ENCODE data around the gene MSANTD3.
A peak's percentile ranks its signal among the peaks of the same experiment; 100 is the strongest.
"Not testable (repeated sequence)": the region's sequence is repeated elsewhere in the genome, so short reads cannot be mapped to it uniquely, and the experiment has no call there.

Gene MSANTD3

GRCh38 chr9:100411472-100412283 lies 15.3 kb upstream of the MSANTD3 start:
- Histone ChIP-seq H3K27me3 (ENCODE audit: control insufficient read depth, insufficient read depth, low read length) (no peaks in the 10 kb centered on the region), H3K9ac (ENCODE audit: low read length) (peak overlapping the region; percentile 23), H3K36me3 (ENCODE audit: control insufficient read depth, insufficient read depth, low read length) (no peaks in the 10 kb centered on the region), H3K4me1 (ENCODE audit: control insufficient read depth, insufficient read depth, low read length) (no peaks in the 10 kb centered on the region), H3K4me3 (ENCODE audit: low read length) (peak overlapping the region; percentile 56), H3K9me3 (ENCODE audit: control insufficient read depth, low read length) (no peaks in the 10 kb centered on the region)

- Histone ChIP-seq H3K4me3 (ENCODE audit: low read length) (no peak overlapping the region), H3K36me3 (ENCODE audit: control insufficient read depth, insufficient read depth, low read length) (no peaks in the 10 kb centered on the region), H3K4me1 (ENCODE audit: control insufficient read depth, insufficient read depth, low read length) (no peaks in the 10 kb centered on the region), H3K9me3 (ENCODE audit: control insufficient read depth, low read length) (no peaks in the 10 kb centered on the region), H3K9ac (ENCODE audit: low read length) (no peak overlapping the region), H3K27me3 (ENCODE audit: control insufficient read depth, insufficient read depth, low read length) (peaks cover 4% of the 10 kb centered on the region)
These were observed 13.0 kb upstream of the MSANTD3 start for GRCh38 chr9:100413839-100414420.

- no peaks in the 10 kb centered on the region for H3K36me3 ChIP-seq (ENCODE audit: control insufficient read depth, insufficient read depth, low read length)
- no peaks in the 10 kb centered on the region for H3K9me3 ChIP-seq (ENCODE audit: control insufficient read depth, low read length)
- H3K9ac ChIP-seq (ENCODE audit: low read length): no peak overlapping the region
- no peak overlapping the region for H3K4me3 ChIP-seq (ENCODE audit: low read length)
- no peaks in the 10 kb centered on the region for H3K4me1 ChIP-seq (ENCODE audit: control insufficient read depth, insufficient read depth, low read length)
- peaks cover 8% of the 10 kb centered on the region for H3K27me3 ChIP-seq (ENCODE audit: control insufficient read depth, insufficient read depth, low read length)
These were observed 9.1 kb upstream of the MSANTD3 start for GRCh38 chr9:100417815-100418214.

- Histone ChIP-seq H3K4me3 (ENCODE audit: low read length) (no peak overlapping the region), H3K9me3 (ENCODE audit: control insufficient read depth, low read length) (no peaks in the 10 kb centered on the region), H3K9ac (ENCODE audit: low read length) (no peak overlapping the region), H3K4me1 (ENCODE audit: control insufficient read depth, insufficient read depth, low read length) (no peaks in the 10 kb centered on the region), H3K36me3 (ENCODE audit: control insufficient read depth, insufficient read depth, low read length) (no peaks in the 10 kb centered on the region), H3K27me3 (ENCODE audit: control insufficient read depth, insufficient read depth, low read length) (peaks cover 8% of the 10 kb centered on the region)
These were observed 7.8 kb upstream of the MSANTD3 start for GRCh38 chr9:100419166-100419565.

GRCh38 chr9:100421116-100421515 lies 5.8 kb upstream of the MSANTD3 start:
- H3K9ac ChIP-seq (ENCODE audit: low read length); H3K9me3 ChIP-seq (ENCODE audit: control insufficient read depth, low read length); H3K4me3 ChIP-seq (ENCODE audit: low read length); H3K4me1 ChIP-seq (ENCODE audit: control insufficient read depth, insufficient read depth, low read length); H3K27me3 ChIP-seq (ENCODE audit: control insufficient read depth, insufficient read depth, low read length); H3K36me3 ChIP-seq (ENCODE audit: control insufficient read depth, insufficient read depth, low read length): not testable (repeated sequence)

GRCh38 chr9:100425758-100426157 lies 1.2 kb upstream of the MSANTD3 start:
- H3K27me3 ChIP-seq (ENCODE audit: control insufficient read depth, insufficient read depth, low read length): no peaks in the 10 kb centered on the region
- H3K9ac ChIP-seq (ENCODE audit: low read length): no peak overlapping the region
- H3K9me3 ChIP-seq (ENCODE audit: control insufficient read depth, low read length): no peaks in the 10 kb centered on the region
- no peak overlapping the region for H3K4me3 ChIP-seq (ENCODE audit: low read length)
- peaks cover 20% of the 10 kb centered on the region for H3K4me1 ChIP-seq (ENCODE audit: control insufficient read depth, insufficient read depth, low read length)
- H3K36me3 ChIP-seq (ENCODE audit: control insufficient read depth, insufficient read depth, low read length): no peaks in the 10 kb centered on the region

GRCh38 chr9:100426189-100426529 lies 784 bp upstream of the MSANTD3 start:
- peaks cover 20% of the 10 kb centered on the region for H3K4me1 ChIP-seq (ENCODE audit: control insufficient read depth, insufficient read depth, low read length)
- no peaks in the 10 kb centered on the region for H3K36me3 ChIP-seq (ENCODE audit: control insufficient read depth, insufficient read depth, low read length)
- no peaks in the 10 kb centered on the region for H3K27me3 ChIP-seq (ENCODE audit: control insufficient read depth, insufficient read depth, low read length)
- H3K9me3 ChIP-seq (ENCODE audit: control insufficient read depth, low read length): no peaks in the 10 kb centered on the region
- peak overlapping the region; percentile 84 for H3K9ac ChIP-seq (ENCODE audit: low read length)
- H3K4me3 ChIP-seq (ENCODE audit: low read length): no peak overlapping the region

- H3K4me1 ChIP-seq (ENCODE audit: control insufficient read depth, insufficient read depth, low read length): peaks cover 20% of the 10 kb centered on the region
- H3K9ac ChIP-seq (ENCODE audit: low read length): peak overlapping the region; percentile 78
- peak overlapping the region; percentile 51 for H3K4me3 ChIP-seq (ENCODE audit: low read length)
- H3K36me3 ChIP-seq (ENCODE audit: control insufficient read depth, insufficient read depth, low read length): no peaks in the 10 kb centered on the region
- no peaks in the 10 kb centered on the region for H3K27me3 ChIP-seq (ENCODE audit: control insufficient read depth, insufficient read depth, low read length)
- H3K9me3 ChIP-seq (ENCODE audit: control insufficient read depth, low read length): no peaks in the 10 kb centered on the region
These were observed 672 bp downstream of the MSANTD3 start for GRCh38 chr9:100427366-100428263.

- H3K27me3 ChIP-seq (ENCODE audit: control insufficient read depth, insufficient read depth, low read length): no peaks in the 10 kb centered on the region
- H3K9ac ChIP-seq (ENCODE audit: low read length): no peak overlapping the region
- H3K4me1 ChIP-seq (ENCODE audit: control insufficient read depth, insufficient read depth, low read length): peaks cover 20% of the 10 kb centered on the region
- no peaks in the 10 kb centered on the region for H3K36me3 ChIP-seq (ENCODE audit: control insufficient read depth, insufficient read depth, low read length)
- H3K4me3 ChIP-seq (ENCODE audit: low read length): no peak overlapping the region
- H3K9me3 ChIP-seq (ENCODE audit: control insufficient read depth, low read length): no peaks in the 10 kb centered on the region
These were observed 2.1 kb downstream of the MSANTD3 start for GRCh38 chr9:100428871-100429654.

GRCh38 chr9:100430286-100430940 lies 3.5 kb downstream of the MSANTD3 start:
- Histone ChIP-seq H3K27me3 (ENCODE audit: control insufficient read depth, insufficient read depth, low read length) (no peaks in the 10 kb centered on the region), H3K4me3 (ENCODE audit: low read length) (no peak overlapping the region), H3K4me1 (ENCODE audit: control insufficient read depth, insufficient read depth, low read length) (peaks cover 20% of the 10 kb centered on the region), H3K9ac (ENCODE audit: low read length) (no peak overlapping the region), H3K36me3 (ENCODE audit: control insufficient read depth, insufficient read depth, low read length) (no peaks in the 10 kb centered on the region), H3K9me3 (ENCODE audit: control insufficient read depth, low read length) (no peaks in the 10 kb centered on the region)

GRCh38 chr9:100431886-100432285 lies 4.9 kb downstream of the MSANTD3 start:
- Histone ChIP-seq H3K36me3 (ENCODE audit: control insufficient read depth, insufficient read depth, low read length) (no peaks in the 10 kb centered on the region), H3K4me1 (ENCODE audit: control insufficient read depth, insufficient read depth, low read length) (peaks cover 13% of the 10 kb centered on the region), H3K9ac (ENCODE audit: low read length) (no peak overlapping the region), H3K4me3 (ENCODE audit: low read length) (no peak overlapping the region), H3K27me3 (ENCODE audit: control insufficient read depth, insufficient read depth, low read length) (no peaks in the 10 kb centered on the region), H3K9me3 (ENCODE audit: control insufficient read depth, low read length) (no peaks in the 10 kb centered on the region)

Data from mucosa of stomach (tissue), 1 donor.